GM23338 (cell line): ENCODE results near the gene AMPH. TPM values are rescaled to one million over a fixed set of nuclear protein-coding genes. Genes with fewer than 3 reads are reported as not detected.

Experiments
- ATAC-seq: fragments of 200-7000 bp; cut with Tn5 transposase; 3 replicates; pipeline ENCODE4 v1.9.1; 2020
- DNase-seq: peaks from one replicate; pipeline ENCODE4 v3.0.0-alpha.2; 2015; ENCODE audit warnings: low spot score
- H2AFZ ChIP-seq: fragments of 200-600 bp; sonication (generic); 2 replicates; pipeline ENCODE4 v1.8.0; 2016; ENCODE audit warnings: antibody characterized with exemption, mild to moderate bottlenecking, moderate library complexity
- H3F3A ChIP-seq: fragments of 200-600 bp; sonication (generic); replicated peaks from 2 replicates; pipeline ENCODE4 v1.8.0; 2017; ENCODE audit warnings: antibody characterized with exemption, mixed run types, low read depth
- H3K27ac ChIP-seq: fragments of 200-600 bp; sonication (generic); 2 replicates; pipeline ENCODE4 v1.6.1; 2016; ENCODE audit warnings: low read depth
- H3K27me3 ChIP-seq: fragments of 200-600 bp; sonication (generic); 2 replicates; pipeline ENCODE4 v1.8.0; 2016; ENCODE audit warnings: mild to moderate bottlenecking, mixed run types, moderate library complexity; ENCODE audit not compliant: insufficient read depth
- H3K36me3 ChIP-seq: fragments of 200-600 bp; sonication (generic); 2 replicates; pipeline ENCODE4 v1.8.0; 2016; ENCODE audit warnings: mild to moderate bottlenecking; ENCODE audit not compliant: insufficient read depth
- H3K4me1 ChIP-seq: fragments of 200-600 bp; sonication (generic); 2 replicates; pipeline ENCODE4 v1.8.0; 2016; ENCODE audit warnings: mild to moderate bottlenecking, moderate library complexity; ENCODE audit not compliant: insufficient read depth
- H3K4me2 ChIP-seq: fragments of 200-600 bp; sonication (generic); 2 replicates; pipeline ENCODE4 v1.7.1; 2017; ENCODE audit warnings: mixed run types
- H3K4me3 ChIP-seq: fragments of 200-600 bp; sonication (generic); 2 replicates; pipeline ENCODE4 v1.6.1; 2016; ENCODE audit warnings: mixed run types
- H3K79me2 ChIP-seq: fragments of 200-600 bp; sonication (generic); replicated peaks from 2 replicates; pipeline ENCODE4 v1.8.0; 2017; ENCODE audit warnings: mild to moderate bottlenecking; ENCODE audit not compliant: insufficient read depth
- H3K9me2 ChIP-seq: fragments of 200-600 bp; sonication (generic); 2 replicates; pipeline ENCODE4 v1.8.0; 2017; ENCODE audit not compliant: insufficient read depth
- H4K20me1 ChIP-seq: fragments of 200-600 bp; sonication (generic); replicated peaks from 2 replicates; pipeline ENCODE4 v1.8.0; 2017; ENCODE audit warnings: mild to moderate bottlenecking; ENCODE audit not compliant: insufficient read depth
- H3K27ac Mint-ChIP-seq: 2 replicates; pipeline ENCODE4 v1.8.0; 2020; ENCODE audit warnings: inconsistent platforms, mild to moderate bottlenecking, moderate library complexity, mixed read lengths
- H3K27me3 Mint-ChIP-seq: 3 replicates; pipeline ENCODE4 v1.8.0; 2022; ENCODE audit warnings: low read depth, mild to moderate bottlenecking, moderate library complexity, mixed read lengths, inconsistent platforms; ENCODE audit not compliant: insufficient read depth, poor library complexity
- H3K36me3 Mint-ChIP-seq: 3 replicates; pipeline ENCODE4 v1.8.0; 2021; ENCODE audit warnings: low read depth, mild to moderate bottlenecking, inconsistent platforms, moderate library complexity, mixed read lengths
- H3K4me1 Mint-ChIP-seq: 3 replicates; pipeline ENCODE4 v1.8.0; 2020; ENCODE audit warnings: mild to moderate bottlenecking, inconsistent platforms, mixed read lengths
- H3K4me3 Mint-ChIP-seq: 3 replicates; pipeline ENCODE4 v1.8.0; 2021; ENCODE audit warnings: moderate library complexity, mild to moderate bottlenecking, inconsistent platforms, mixed read lengths
- H3K9me3 Mint-ChIP-seq: 3 replicates; pipeline ENCODE4 v1.8.0; 2020; ENCODE audit warnings: moderate library complexity, mild to moderate bottlenecking, inconsistent platforms, mixed read lengths
- CREB1 ChIP-seq: fragments of 250-450 bp; sonication (Bioruptor Pico); IDR thresholded peaks from 2 replicates; pipeline ENCODE4 v1.5.0; 2020; ENCODE audit warnings: low read depth, mild to moderate bottlenecking, moderate library complexity
- CTCF ChIP-seq, 2 experiments: fragments of 200-600 bp in 1 of 2; sonication (generic) in 1 of 2; conservative IDR thresholded peaks; 2 replicates each; pipeline versions ENCODE4 v1.5.1 to v1.6.1; 2016 to 2017; ENCODE audit warnings: antibody characterized with exemption in 2 of 2, low read depth in 2 of 2, mild to moderate bottlenecking in 2 of 2, moderate library complexity in 1 of 2
- EZH2 ChIP-seq: fragments of 200-600 bp; sonication (generic); IDR thresholded peaks from one replicate; pipeline ENCODE4 v1.8.0; 2017; ENCODE audit warnings: antibody characterized with exemption, mild to moderate bottlenecking, low read depth; ENCODE audit not compliant: unreplicated experiment
- NANOG ChIP-seq: IDR thresholded peaks from 2 replicates; pipeline ENCODE4 v1.6.1; 2016; ENCODE audit warnings: antibody characterized with exemption, borderline replicate concordance
- POLR2AphosphoS5 ChIP-seq: IDR thresholded peaks from 2 replicates; pipeline ENCODE4 v1.6.1; 2016; ENCODE audit warnings: antibody characterized with exemption, low read depth
- REST ChIP-seq: IDR thresholded peaks from one replicate; pipeline ENCODE4 v1.6.1; 2018; ENCODE audit warnings: antibody characterized with exemption; ENCODE audit not compliant: unreplicated experiment
- STAT1 ChIP-seq: IDR thresholded peaks from one replicate; pipeline ENCODE4 v1.6.1; 2016; ENCODE audit warnings: antibody characterized with exemption; ENCODE audit not compliant: unreplicated experiment
- ZNF462 ChIP-seq: fragments of 250-450 bp; sonication (Bioruptor Pico); IDR thresholded peaks from 2 replicates; pipeline ENCODE4 v1.5.0; 2020; ENCODE audit warnings: mild to moderate bottlenecking, moderate library complexity
- polyA plus RNA-seq: library from polyadenylated mRNA; unstranded; fragments of >200 nt; fragmentation: Nextera tagmentation; extraction: Ambion mirVana; gene quantifications from 2 replicates; pipeline ENCODE4 v1.2.1, GENCODE V29; 2016
- total RNA-seq: library from RNA; depleted of rRNA; stranded (reverse); fragments of >200 nt; shearing (Covaris generic); gene quantifications from 2 replicates; pipeline ENCODE4 v1.2.3, GENCODE V29; 2014

Gene AMPH
- total and polyA plus RNA-seq, 2 experiments from 2014 or later: 4.8 to 10.2 TPM

- no peaks in the 10 kb centered on the region for H3K36me3 Mint-ChIP-seq
- H3K4me3 Mint-ChIP-seq: no peak overlapping the region
- Histone ChIP-seq H3K4me3 (no peak overlapping the region), H3K27me3 (no peaks in the 10 kb centered on the region), H3K9me2 (no peaks in the 10 kb centered on the region), H3K36me3 (no peaks in the 10 kb centered on the region), H4K20me1 (no peaks in the 10 kb centered on the region), H3K4me2 (no peak overlapping the region), H3K4me1 (no peaks in the 10 kb centered on the region), H3K27ac (no peak overlapping the region), H3F3A (no peaks in the 10 kb centered on the region), H3K79me2 (no peaks in the 10 kb centered on the region), H2AFZ (no peak overlapping the region)
- ATAC-seq (peak; percentile 96), DNase-seq (peak; percentile 83)
- H3K27ac Mint-ChIP-seq: no peak overlapping the region
- H3K9me3 Mint-ChIP-seq: no peaks in the 10 kb centered on the region
- H3K4me1 Mint-ChIP-seq: peaks cover 7% of the 10 kb centered on the region; the same call in 2 of the 3 replicates
- no peaks in the 10 kb centered on the region for H3K27me3 Mint-ChIP-seq
- peak; percentile 60 to 78 for TF ChIP-seq CTCF (conservative IDR thresholded peaks at IDR 0.05; ENCODE audit: low read depth in 2 of 2)
- TF ChIP-seq STAT1: no peak
Observed at GRCh38 chr7:38411404-38411803, 219.8 kb downstream of the AMPH start.

GRCh38 chr7:38410056-38410455 lies 221.1 kb downstream of the AMPH start:
- H3K27ac Mint-ChIP-seq: no peak overlapping the region
- Histone ChIP-seq H3K4me3 (no peak overlapping the region), H3K4me1 (no peaks in the 10 kb centered on the region), H2AFZ (no peak overlapping the region), H3K27ac (no peak overlapping the region), H3K36me3 (no peaks in the 10 kb centered on the region), H4K20me1 (no peaks in the 10 kb centered on the region), H3K4me2 (no peak overlapping the region), H3K79me2 (no peaks in the 10 kb centered on the region), H3K27me3 (no peaks in the 10 kb centered on the region), H3F3A (no peaks in the 10 kb centered on the region), H3K9me2 (no peaks in the 10 kb centered on the region)
- DNase-seq (no peak), ATAC-seq (no peak)
- peaks cover 7% of the 10 kb centered on the region; the same call in 2 of the 3 replicates for H3K4me1 Mint-ChIP-seq
- no peaks in the 10 kb centered on the region for H3K9me3 Mint-ChIP-seq
- H3K27me3 Mint-ChIP-seq: no peaks in the 10 kb centered on the region
- no peaks in the 10 kb centered on the region for H3K36me3 Mint-ChIP-seq
- no peak overlapping the region for H3K4me3 Mint-ChIP-seq
- TF ChIP-seq POLR2AphosphoS5 (no peak), EZH2 (no peak), CTCF (conservative IDR thresholded peaks at IDR 0.05; ENCODE audit: low read depth in 2 of 2) (no peak), REST (no peak), CREB1 (no peak), ZNF462 (CRISPR knock-in tag) (no peak), NANOG (no peak)
